Measurements from ENCODE around the gene KRT83.
A peak's percentile ranks its signal among the peaks of the same experiment; 100 is the strongest.
"Not testable (repeated sequence)": the region's sequence is repeated elsewhere in the genome, so short reads cannot be mapped to it uniquely, and the experiment has no call there.

KRT83 gene

GRCh38 chr12:52345041-52345440 lies 23.8 kb upstream of the KRT83 start:
- not testable (repeated sequence) for H3K4me3 Mint-ChIP-seq, H3K4me1 Mint-ChIP-seq, ATAC-seq, H3K9me3 Mint-ChIP-seq, H3K27ac Mint-ChIP-seq, H3K27me3 Mint-ChIP-seq, DNase-seq

GRCh38 chr12:52344111-52344510 lies 22.9 kb upstream of the KRT83 start:
- H3K4me1 Mint-ChIP-seq, result no peaks in the 10 kb centered on the region
- no peak for ATAC-seq
- DNase-seq, result no peak
- no peaks in the 10 kb centered on the region for H3K9me3 Mint-ChIP-seq
- H3K4me3 Mint-ChIP-seq, result no peak overlapping the region
- no peak overlapping the region for H3K27ac Mint-ChIP-seq
- H3K27me3 Mint-ChIP-seq, result no peaks in the 10 kb centered on the region

GRCh38 chr12:52343550-52343949 lies 22.4 kb upstream of the KRT83 start:
- H3K4me1 Mint-ChIP-seq, result no peaks in the 10 kb centered on the region
- DNase-seq, result no peak
- ATAC-seq, result no peak
- peaks cover 4% of the 10 kb centered on the region for H3K27me3 Mint-ChIP-seq
- no peak overlapping the region for H3K4me3 Mint-ChIP-seq
- H3K9me3 Mint-ChIP-seq, result no peaks in the 10 kb centered on the region
- H3K27ac Mint-ChIP-seq, result no peak overlapping the region

GRCh38 chr12:52342781-52343490 lies 21.7 kb upstream of the KRT83 start:
- no peak overlapping the region for H3K27ac Mint-ChIP-seq
- no peak overlapping the region for H3K4me3 Mint-ChIP-seq
- DNase-seq (no peak), ATAC-seq (no peak)
- peaks cover 8% of the 10 kb centered on the region for H3K27me3 Mint-ChIP-seq
- no peaks in the 10 kb centered on the region for H3K9me3 Mint-ChIP-seq
- H3K4me1 Mint-ChIP-seq, result no peaks in the 10 kb centered on the region

- DNase-seq (no peak), ATAC-seq (no peak)
- peaks cover 8% of the 10 kb centered on the region for H3K4me1 Mint-ChIP-seq
- H3K4me3 Mint-ChIP-seq, result no peak overlapping the region
- H3K27me3 Mint-ChIP-seq, result peaks cover 8% of the 10 kb centered on the region
- H3K27ac Mint-ChIP-seq, result no peak overlapping the region
- no peaks in the 10 kb centered on the region for H3K9me3 Mint-ChIP-seq
These were observed 19.9 kb upstream of the KRT83 start for GRCh38 chr12:52341066-52341580.

- no peak for ATAC-seq
- peaks cover 8% of the 10 kb centered on the region for H3K4me1 Mint-ChIP-seq
- no peaks in the 10 kb centered on the region for H3K9me3 Mint-ChIP-seq
- H3K4me3 Mint-ChIP-seq, result no peak overlapping the region
- H3K27me3 Mint-ChIP-seq, result peaks cover 8% of the 10 kb centered on the region
- DNase-seq, result no peak
- peak overlapping the region in 1 of 2 donors; percentile 9 for H3K27ac Mint-ChIP-seq
These were observed 17.2 kb upstream of the KRT83 start for GRCh38 chr12:52338241-52338960.

- ATAC-seq (no peak), DNase-seq (no peak)
- Mint-ChIP-seq H3K9me3 (no peaks in the 10 kb centered on the region), H3K27ac (no peak overlapping the region), H3K27me3 (peaks cover 8% of the 10 kb centered on the region), H3K4me3 (no peak overlapping the region), H3K4me1 (peaks cover 8% of the 10 kb centered on the region)
These were observed 15.9 kb upstream of the KRT83 start for GRCh38 chr12:52337054-52337453.

- DNase-seq (no peak), ATAC-seq (no peak)
- H3K27me3 Mint-ChIP-seq, result peaks cover 8% of the 10 kb centered on the region
- peaks cover 8% of the 10 kb centered on the region for H3K4me1 Mint-ChIP-seq
- peak overlapping the region in 1 of 2 donors; percentile 5 for H3K27ac Mint-ChIP-seq
- H3K4me3 Mint-ChIP-seq, result no peak overlapping the region
- H3K9me3 Mint-ChIP-seq, result no peaks in the 10 kb centered on the region
These were observed 15.4 kb upstream of the KRT83 start for GRCh38 chr12:52336641-52337040.

- DNase-seq (no peak), ATAC-seq (no peak)
- Mint-ChIP-seq H3K27ac (no peak overlapping the region), H3K27me3 (peaks cover 8% of the 10 kb centered on the region), H3K9me3 (no peaks in the 10 kb centered on the region), H3K4me3 (no peak overlapping the region), H3K4me1 (peaks cover 8% of the 10 kb centered on the region)
These were observed 14.5 kb upstream of the KRT83 start for GRCh38 chr12:52335598-52336262.

- Mint-ChIP-seq H3K9me3 (no peaks in the 10 kb centered on the region), H3K4me1 (peaks cover 8% of the 10 kb centered on the region), H3K4me3 (no peak overlapping the region), H3K27me3 (peaks cover 13% of the 10 kb centered on the region), H3K27ac (no peak overlapping the region)
- ATAC-seq (no peak), DNase-seq (no peak)
These were observed 13.0 kb upstream of the KRT83 start for GRCh38 chr12:52334185-52334584.

GRCh38 chr12:52333321-52333720 lies 12.1 kb upstream of the KRT83 start:
- Mint-ChIP-seq H3K4me1 (peaks cover 8% of the 10 kb centered on the region), H3K4me3 (no peak overlapping the region), H3K27ac (no peak overlapping the region), H3K9me3 (no peaks in the 10 kb centered on the region), H3K27me3 (peaks cover 13% of the 10 kb centered on the region)
- DNase-seq (no peak), ATAC-seq (no peak)

- DNase-seq (no peak), ATAC-seq (no peak)
- H3K4me1 Mint-ChIP-seq, result peaks cover 17% of the 10 kb centered on the region
- H3K27ac Mint-ChIP-seq, result no peak overlapping the region
- peaks cover 13% of the 10 kb centered on the region for H3K27me3 Mint-ChIP-seq
- H3K9me3 Mint-ChIP-seq, result no peaks in the 10 kb centered on the region
- H3K4me3 Mint-ChIP-seq, result no peak overlapping the region
These were observed 11.2 kb upstream of the KRT83 start for GRCh38 chr12:52332381-52332780.

GRCh38 chr12:52331833-52332232 lies 10.6 kb upstream of the KRT83 start:
- no peak overlapping the region for H3K4me3 Mint-ChIP-seq
- H3K9me3 Mint-ChIP-seq, result no peaks in the 10 kb centered on the region
- DNase-seq, result no peak
- no peak for ATAC-seq
- H3K4me1 Mint-ChIP-seq, result peaks cover 21% of the 10 kb centered on the region
- H3K27ac Mint-ChIP-seq, result no peak overlapping the region
- H3K27me3 Mint-ChIP-seq, result peaks cover 18% of the 10 kb centered on the region

GRCh38 chr12:52331039-52331438 lies 9.8 kb upstream of the KRT83 start:
- ATAC-seq, result no peak

GRCh38 chr12:52327830-52328500 lies 6.8 kb upstream of the KRT83 start:
- Mint-ChIP-seq H3K9me3 (no peaks in the 10 kb centered on the region), H3K27me3 (peaks cover 29% of the 10 kb centered on the region), H3K4me3 (no peak overlapping the region), H3K4me1 (peaks cover 16% of the 10 kb centered on the region), H3K27ac (no peak overlapping the region)
- ATAC-seq (peak; percentile 14), DNase-seq (no peak)

More at GRCh38 chr12:52331039-52331438, 9.8 kb upstream of the KRT83 start:
- Mint-ChIP-seq H3K4me3 (no peak overlapping the region), H3K27ac (no peak overlapping the region), H3K27me3 (peaks cover 23% of the 10 kb centered on the region), H3K4me1 (peaks cover 16% of the 10 kb centered on the region), H3K9me3 (no peaks in the 10 kb centered on the region)
- no peak for DNase-seq
